HL-60 (cell line): ENCODE measurements around the gene GPAT3.

ENCODE experiments used
- DNase-seq, 2 experiments: peaks; one replicate each; pipeline ENCODE4 v3.0.0-alpha.2; 2010 to 2020; ENCODE audit warnings: low read depth in 1 of 2, low spot score in 1 of 2
- H3K27ac ChIP-seq: fragments of 250-450 bp; sonication (Bioruptor Pico); replicated peaks from 2 replicates; pipeline ENCODE4 v1.5.1; 2020; ENCODE audit warnings: mild to moderate bottlenecking, moderate library complexity
- H3K27me3 ChIP-seq: fragments of 250-450 bp; sonication (Bioruptor Pico); 2 replicates; pipeline ENCODE4 v1.5.1; 2021; ENCODE audit warnings: mild to moderate bottlenecking, moderate library complexity; ENCODE audit not compliant: insufficient read depth, poor library complexity, severe bottlenecking
- H3K4me3 ChIP-seq: replicated peaks from 2 replicates; pipeline ENCODE4 v1.5.1; 2011; ENCODE audit warnings: mild to moderate bottlenecking, control low read depth, low read length; ENCODE audit not compliant: insufficient read depth
- CTCF ChIP-seq: IDR thresholded peaks from one replicate; pipeline ENCODE4 v1.5.1; 2011; ENCODE audit warnings: low read length, control low read depth, inconsistent platforms; ENCODE audit not compliant: insufficient read depth
- GABPA ChIP-seq: IDR thresholded peaks from 2 replicates; pipeline ENCODE4 v1.6.1; 2012; ENCODE audit warnings: low read depth
- POLR2AphosphoS5 ChIP-seq: IDR thresholded peaks from 2 replicates; pipeline ENCODE4 v1.6.1; 2012; ENCODE audit warnings: low read depth
- REST ChIP-seq: IDR thresholded peaks from 2 replicates; pipeline ENCODE4 v1.6.1; 2012; ENCODE audit warnings: low read depth; ENCODE audit not compliant: insufficient replicate concordance
- SPI1 ChIP-seq: IDR thresholded peaks from 2 replicates; pipeline ENCODE4 v1.6.1; 2012; ENCODE audit warnings: low read depth, mild to moderate bottlenecking, borderline replicate concordance

Gene GPAT3

GRCh38 chr4:83556816-83557215 lies 20.9 kb downstream of the GPAT3 start:
- H3K27me3 ChIP-seq: no peaks in the 10 kb centered on the region
- TF ChIP-seq REST (no peak), GABPA (no peak), SPI1 (no peak), CTCF (no peak), POLR2AphosphoS5 (no peak)
- DNase-seq: no peak
- H3K4me3 ChIP-seq: no peak overlapping the region
- H3K27ac ChIP-seq: peak overlapping the region; percentile 7; the same call in 1 of the 2 replicates

GRCh38 chr4:83558059-83558653 lies 22.2 kb downstream of the GPAT3 start:
- H3K27me3 ChIP-seq: no peaks in the 10 kb centered on the region
- H3K4me3 ChIP-seq: no peak overlapping the region
- TF ChIP-seq CTCF (no peak), POLR2AphosphoS5 (no peak), SPI1 (no peak), GABPA (no peak), REST (no peak)
- peak overlapping the region; percentile 8; the same call in 1 of the 2 replicates for H3K27ac ChIP-seq
- DNase-seq: no peak

- DNase-seq: peak in 1 of 2 experiments; percentile 15
Measured at GRCh38 chr4:83558680-83559079, 22.8 kb downstream of the GPAT3 start.

More at GRCh38 chr4:83558680-83559079, 22.8 kb downstream of the GPAT3 start:
- Histone ChIP-seq H3K27ac (peak overlapping the region; percentile 8; the same call in 1 of the 2 replicates), H3K4me3 (no peak overlapping the region), H3K27me3 (no peaks in the 10 kb centered on the region)
- TF ChIP-seq SPI1: no peak
- TF ChIP-seq CTCF: no peak
- no peak for TF ChIP-seq REST
- TF ChIP-seq GABPA: no peak
- no peak for TF ChIP-seq POLR2AphosphoS5
